IMR-90 (cell line): ENCODE measurements around the gene PFN1. TPM values are rescaled to one million over a fixed set of nuclear protein-coding genes. Genes with fewer than 3 reads are reported as not detected.

ENCODE experiments used
- ATAC-seq: fragments of 200-7000 bp; cut with Tn5 transposase; 2 replicates; pipeline ENCODE4 v1.9.1; 2020; ENCODE audit warnings: low read depth, mild to moderate bottlenecking, moderate library complexity
- BruUV-seq: library from RNA; stranded (reverse); fragments of 400-500 nt; replicated peaks from 2 replicates; lab custom pipeline; 2021; lab: Mats Ljungman, UMichigan
- CTCF ChIA-PET: fragments of 300-600 bp; formaldehyde crosslinking; extraction: SDS; loops from one replicate; lab custom pipeline; 2021; ENCODE audit warnings: antibody characterized with exemption; lab: Yijun Ruan, JAX
- POLR2A ChIA-PET: fragments of 300-600 bp; sonication (Branson Sonifier 250); formaldehyde crosslinking; loops from one replicate; lab custom pipeline; 2022; ENCODE audit warnings: antibody characterized with exemption; ENCODE audit not compliant: unreplicated experiment; lab: Charles Lee
- DNase-seq: peaks from one replicate; pipeline ENCODE4 v3.0.0; 2013
- H2AFZ ChIP-seq: replicated peaks from 2 replicates; pipeline ENCODE3; 2013; ENCODE audit warnings: low read length, mild to moderate bottlenecking; ENCODE audit not compliant: poor library complexity
- H2AK5ac ChIP-seq: 2 replicates; pipeline ENCODE4 v1.6.1; 2013; ENCODE audit warnings: low read depth, low read length, inconsistent platforms
- H2AK9ac ChIP-seq: replicated peaks from 2 replicates; pipeline ENCODE3; 2013; ENCODE audit warnings: mild to moderate bottlenecking, low read depth, low read length, moderate library complexity; ENCODE audit not compliant: poor library complexity
- H2BK120ac ChIP-seq: 2 replicates; pipeline ENCODE4 v1.6.1; 2013; ENCODE audit warnings: low read depth, low read length, inconsistent platforms
- H2BK15ac ChIP-seq: 3 replicates; pipeline ENCODE4 v1.6.1; 2013; ENCODE audit warnings: low read depth, low read length, inconsistent platforms
- H2BK20ac ChIP-seq: 2 replicates; pipeline ENCODE4 v1.6.1; 2013; ENCODE audit warnings: low read depth, mild to moderate bottlenecking, inconsistent platforms, low read length, moderate library complexity
- H2BK5ac ChIP-seq: 2 replicates; pipeline ENCODE4 v1.6.1; 2013; ENCODE audit warnings: mild to moderate bottlenecking, low read depth, low read length, inconsistent platforms; ENCODE audit not compliant: poor library complexity, severe bottlenecking
- H3K14ac ChIP-seq: replicated peaks from 2 replicates; pipeline ENCODE4 v1.6.1; 2013; ENCODE audit warnings: low read depth, low read length, inconsistent platforms
- H3K18ac ChIP-seq: 2 replicates; pipeline ENCODE4 v1.6.1; 2013; ENCODE audit warnings: low read depth, low read length, control low read depth
- H3K23ac ChIP-seq: 2 replicates; pipeline ENCODE4 v1.6.1; 2013; ENCODE audit warnings: low read depth, low read length, inconsistent platforms
- H3K27ac ChIP-seq: 2 replicates; pipeline ENCODE4 v1.5.1; 2013; ENCODE audit warnings: mild to moderate bottlenecking, control low read depth, low read length; ENCODE audit not compliant: insufficient read depth
- H3K27me3 ChIP-seq: 2 replicates; pipeline ENCODE4 v1.6.1; 2013; ENCODE audit warnings: low read length; ENCODE audit not compliant: control insufficient read depth, insufficient read depth
- H3K36me3 ChIP-seq: 2 replicates; pipeline ENCODE4 v1.6.1; 2013; ENCODE audit warnings: low read length, mixed read lengths; ENCODE audit not compliant: control insufficient read depth, insufficient read depth
- H3K4ac ChIP-seq: 2 replicates; pipeline ENCODE4 v1.6.1; 2013; ENCODE audit warnings: low read depth, low read length, inconsistent platforms
- H3K4me1 ChIP-seq: 2 replicates; pipeline ENCODE4 v1.6.1; 2013; ENCODE audit warnings: low read length, mixed read lengths; ENCODE audit not compliant: control insufficient read depth, insufficient read depth
- H3K4me2 ChIP-seq: 2 replicates; pipeline ENCODE4 v1.6.1; 2013; ENCODE audit warnings: low read depth, mild to moderate bottlenecking, control low read depth, low read length, moderate library complexity
- H3K4me3 ChIP-seq: 2 replicates; pipeline ENCODE4 v1.5.1; 2013; ENCODE audit warnings: low read depth, mild to moderate bottlenecking, control low read depth, low read length, moderate library complexity; ENCODE audit not compliant: insufficient read depth
- H3K56ac ChIP-seq: 2 replicates; pipeline ENCODE4 v1.6.1; 2013; ENCODE audit warnings: low read length, inconsistent platforms; ENCODE audit not compliant: insufficient read depth; ENCODE audit errors: extremely low read depth
- H3K79me1 ChIP-seq, 2 experiments: 2 replicates each; pipeline ENCODE4 v1.6.1; 2013; ENCODE audit warnings: low read length in 2 of 2, inconsistent platforms in 1 of 2, low read depth in 1 of 2
- H3K9ac ChIP-seq: 2 replicates; pipeline ENCODE4 v1.6.1; 2013; ENCODE audit warnings: low read depth, low read length, control low read depth
- H3K9me1 ChIP-seq: 2 replicates; pipeline ENCODE4 v1.6.1; 2013; ENCODE audit warnings: low read length, inconsistent platforms; ENCODE audit not compliant: insufficient read depth
- H3K9me3 ChIP-seq: 2 replicates; pipeline ENCODE4 v1.6.1; 2013; ENCODE audit warnings: low read length; ENCODE audit not compliant: control insufficient read depth, insufficient read depth
- H4K20me1 ChIP-seq: 2 replicates; pipeline ENCODE4 v1.6.1; 2013; ENCODE audit warnings: low read length, inconsistent platforms; ENCODE audit not compliant: insufficient read depth
- H4K5ac ChIP-seq: 2 replicates; pipeline ENCODE4 v1.6.1; 2013; ENCODE audit warnings: mild to moderate bottlenecking, low read depth, low read length, control low read depth
- H4K8ac ChIP-seq, 2 experiments: 2 replicates each; pipeline ENCODE4 v1.6.1; 2013; ENCODE audit warnings: low read depth in 2 of 2, low read length in 2 of 2, control low read depth in 1 of 2, inconsistent platforms in 1 of 2
- H4K91ac ChIP-seq: 2 replicates; pipeline ENCODE4 v1.6.1; 2013; ENCODE audit warnings: low read depth, low read length, inconsistent platforms; ENCODE audit not compliant: insufficient read depth
- BHLHE40 ChIP-seq: fragments of 150-350 bp; IDR thresholded peaks from 2 replicates; pipeline ENCODE4 v1.6.1; 2016; ENCODE audit warnings: mild to moderate bottlenecking, low read depth, low read length
- CHD1 ChIP-seq: IDR thresholded peaks from 2 replicates; pipeline ENCODE4 v1.6.1; 2012; ENCODE audit warnings: low read depth, low read length, improper control_type of control experiment
- ELK1 ChIP-seq: fragments of 150-350 bp; IDR thresholded peaks from 2 replicates; pipeline ENCODE4 v1.6.1; 2016; ENCODE audit warnings: low read depth, mild to moderate bottlenecking, low read length, moderate library complexity, borderline replicate concordance
- FOS ChIP-seq: fragments of 150-350 bp; IDR thresholded peaks from 2 replicates; pipeline ENCODE4 v1.6.1; 2016; ENCODE audit warnings: low read depth, low read length
- MXI1 ChIP-seq: IDR thresholded peaks from 2 replicates; pipeline ENCODE4 v1.6.1; 2012; ENCODE audit warnings: low read depth, mild to moderate bottlenecking, low read length, moderate library complexity, borderline replicate concordance
- NFE2L2 ChIP-seq: fragments of 150-350 bp; IDR thresholded peaks from 2 replicates; pipeline ENCODE4 v1.6.1; 2016; ENCODE audit warnings: low read depth, mild to moderate bottlenecking, low read length
- POLR2A ChIP-seq: IDR thresholded peaks from 2 replicates; pipeline ENCODE4 v1.6.1; 2012; ENCODE audit warnings: mild to moderate bottlenecking, low read depth, low read length
- RAD21 ChIP-seq: IDR thresholded peaks from 2 replicates; pipeline ENCODE4 v1.6.1; 2012; ENCODE audit warnings: low read length, improper control_type of control experiment
- RCOR1 ChIP-seq: IDR thresholded peaks from 2 replicates; pipeline ENCODE4 v1.6.1; 2012; ENCODE audit warnings: mild to moderate bottlenecking, low read length, improper control_type of control experiment; ENCODE audit not compliant: insufficient replicate concordance
- SMC3 ChIP-seq: fragments of 150-350 bp; IDR thresholded peaks from 2 replicates; pipeline ENCODE4 v1.6.1; 2016; ENCODE audit warnings: low read depth, mild to moderate bottlenecking, antibody characterized with exemption, low read length, moderate library complexity
- USF2 ChIP-seq: fragments of 150-350 bp; IDR thresholded peaks from 2 replicates; pipeline ENCODE4 v1.6.1; 2017; ENCODE audit warnings: mild to moderate bottlenecking, antibody characterized with exemption, low read length, low read depth
- WGBS, 2 experiments: methylation state at CpG; one replicate each; pipeline versions ENCODE4 v1.1.5 to v1.1.7; 2013; ENCODE audit warnings: missing lambda C conversion rate in 2 of 2; ENCODE audit not compliant: insufficient read length in 1 of 2; ENCODE audit errors: extremely low coverage in 2 of 2; 5-methylcytosine and 5-hydroxymethylcytosine counted together
- dilution Hi-C: fragments of 300-500 bp; cut with HindIII; formaldehyde crosslinking; loops from one replicate; pipeline ENCODE4 v1.14.3; 2018; ENCODE audit warnings: low sequenced_read_pairs; ENCODE audit not compliant: unreplicated experiment
- in situ Hi-C: fragments of 300-500 bp; cut with MboI; formaldehyde crosslinking; loops from 3 replicates; pipeline ENCODE4 v1.14.3; 2019; ENCODE audit warnings: low sequenced_read_pairs, inconsistent platforms, mixed read lengths
- intact Hi-C: fragments of 100-400 bp; cut with micrococcal nuclease; formaldehyde crosslinking; loops from 2 replicates; pipeline ENCODE4 v1.10.0; 2022
- polyA plus RNA-seq, 3 experiments: library from polyadenylated mRNA; depleted of rRNA; stranded (reverse); fragments of >200 nt; gene quantifications; 2 replicates each; pipeline ENCODE4 v1.2.3, GENCODE V29; 2012; ENCODE audit warnings: low replicate concordance in 1 of 3
- total RNA-seq: library from RNA; depleted of rRNA; stranded (reverse); fragments of >200 nt; gene quantifications from 2 replicates; pipeline ENCODE4 v1.2.3, GENCODE V29; 2012
- TF ChIP-seq, protein P1 (sequence below): conservative IDR thresholded peaks from 2 replicates; pipeline ENCODE4 v1.5.1; 2012; ENCODE audit warnings: mild to moderate bottlenecking, low read depth, low read length, improper control_type of control experiment

The PFN1 gene
- total and polyA plus RNA-seq, 2 of the 4 experiments (the other 2 are of a cell fraction), result 348 to 1,671 TPM

GRCh38 chr17:4949321-4950074 is 1.2 kb upstream of the PFN1 start (continued):
- TF ChIP-seq BHLHE40 (peak; percentile 82), POLR2A (no peak), RAD21 (no peak)

DNA sequence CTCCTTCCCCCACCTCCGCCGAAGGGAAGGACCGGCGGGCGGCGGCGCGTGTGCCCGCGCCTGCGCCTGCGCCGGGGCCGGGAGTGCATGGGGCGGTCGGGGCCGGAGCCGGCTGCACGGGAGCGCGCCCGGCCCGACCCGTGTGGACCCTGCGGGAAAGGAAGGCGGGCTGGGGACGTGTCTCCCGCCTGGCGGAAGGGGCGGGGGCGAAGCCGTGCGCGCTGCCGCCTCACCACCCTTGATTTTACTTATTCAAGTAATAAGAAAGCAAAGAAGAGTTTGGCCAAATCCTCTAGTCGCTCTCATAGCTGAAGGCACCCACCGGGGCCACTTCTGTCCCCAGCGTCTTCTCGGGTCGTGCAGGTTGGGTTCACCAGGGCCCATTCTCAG is 596 bp upstream of the PFN1 start:
- Histone ChIP-seq H3K9ac (peak overlapping the region; percentile 87), H3K56ac (peak overlapping the region; percentile 95), H4K91ac (peak overlapping the region; percentile 91), H4K20me1 (peaks cover 46% of the 10 kb centered on the region), H3K14ac (peak overlapping the region; percentile 98), H3K4me2 (peak overlapping the region; percentile 88), H3K4ac (peak overlapping the region; percentile 97), H2BK20ac (peak overlapping the region; percentile 94; the same call in 1 of the 2 replicates), H3K9me3 (no peaks in the 10 kb centered on the region), H3K9me1 (peaks cover 27% of the 10 kb centered on the region; the same call in 1 of the 2 replicates), H3K18ac (peak overlapping the region; percentile 71), H3K4me3 (peak overlapping the region; percentile 98), H3K23ac (peak overlapping the region; percentile 94), H3K27me3 (no peaks in the 10 kb centered on the region), H3K4me1 (peaks cover 38% of the 10 kb centered on the region), H2BK120ac (peak overlapping the region; percentile 95), H3K36me3 (peaks cover 26% of the 10 kb centered on the region), H3K27ac (peak overlapping the region; percentile 91), H2BK15ac (peak overlapping the region; percentile 91; the same call in 1 of the 3 replicates), H2BK5ac (peak overlapping the region; percentile 90), H3K79me1 (peaks cover 17 to 40% of the 10 kb centered on the region in 2 experiments; a peak in 3 of 4 replicates), H2AFZ (peak overlapping the region; percentile 85), H2AK5ac (peak overlapping the region; percentile 79), H2AK9ac (peak overlapping the region; percentile 96), H4K8ac (peak overlapping the region; percentile 62 to 99), H4K5ac (peak overlapping the region; percentile 61)
- peak; percentile 89 for DNase-seq
- no TSS peak for BruUV-seq
- in situ Hi-C loops (no loop called here), dilution Hi-C loops (no loop called here), intact Hi-C loops (loop anchor here (1.0 kb wide), 2 partner anchors 18 to 38 kb away; partner anchors contain the start of genes CAMTA2 and SPAG7)
- WGBS, 2 experiments, result 0% methylated on average over 2 of the region's 40 CpGs; no CpG with 5 or more reads in 1 of the 2 experiments
- POLR2A ChIA-PET, result interaction anchor here (0.6 to 3.5 kb wide), 6 partner anchors 8 to 392 kb away, joined by 3 to 19 read pairs (median 6); partner anchors contain the start of genes KIF1C and SPAG7
- peak; percentile 62 for ATAC-seq
- CTCF ChIA-PET, result no interaction called here
- TF ChIP-seq FOS (no peak), CHD1 (no peak), SMC3 (no peak), USF2 (peak; percentile 65), MXI1 (0 out of 2 replicates have a peak, but pooled peaks have one; percentile 36), RCOR1 (peak; percentile 37), ELK1 (no peak), NFE2L2 (no peak)
- TF ChIP-seq, protein P1, sequence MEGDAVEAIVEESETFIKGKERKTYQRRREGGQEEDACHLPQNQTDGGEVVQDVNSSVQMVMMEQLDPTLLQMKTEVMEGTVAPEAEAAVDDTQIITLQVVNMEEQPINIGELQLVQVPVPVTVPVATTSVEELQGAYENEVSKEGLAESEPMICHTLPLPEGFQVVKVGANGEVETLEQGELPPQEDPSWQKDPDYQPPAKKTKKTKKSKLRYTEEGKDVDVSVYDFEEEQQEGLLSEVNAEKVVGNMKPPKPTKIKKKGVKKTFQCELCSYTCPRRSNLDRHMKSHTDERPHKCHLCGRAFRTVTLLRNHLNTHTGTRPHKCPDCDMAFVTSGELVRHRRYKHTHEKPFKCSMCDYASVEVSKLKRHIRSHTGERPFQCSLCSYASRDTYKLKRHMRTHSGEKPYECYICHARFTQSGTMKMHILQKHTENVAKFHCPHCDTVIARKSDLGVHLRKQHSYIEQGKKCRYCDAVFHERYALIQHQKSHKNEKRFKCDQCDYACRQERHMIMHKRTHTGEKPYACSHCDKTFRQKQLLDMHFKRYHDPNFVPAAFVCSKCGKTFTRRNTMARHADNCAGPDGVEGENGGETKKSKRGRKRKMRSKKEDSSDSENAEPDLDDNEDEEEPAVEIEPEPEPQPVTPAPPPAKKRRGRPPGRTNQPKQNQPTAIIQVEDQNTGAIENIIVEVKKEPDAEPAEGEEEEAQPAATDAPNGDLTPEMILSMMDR, result no peak
